ENCODE results near the gene TCF12. TPM values are rescaled to one million over a fixed set of nuclear protein-coding genes. Genes with fewer than 3 reads are reported as not detected.

The TCF12 gene
- total RNA-seq, 1 donor from 2014 or later, result 164 TPM

DNA sequence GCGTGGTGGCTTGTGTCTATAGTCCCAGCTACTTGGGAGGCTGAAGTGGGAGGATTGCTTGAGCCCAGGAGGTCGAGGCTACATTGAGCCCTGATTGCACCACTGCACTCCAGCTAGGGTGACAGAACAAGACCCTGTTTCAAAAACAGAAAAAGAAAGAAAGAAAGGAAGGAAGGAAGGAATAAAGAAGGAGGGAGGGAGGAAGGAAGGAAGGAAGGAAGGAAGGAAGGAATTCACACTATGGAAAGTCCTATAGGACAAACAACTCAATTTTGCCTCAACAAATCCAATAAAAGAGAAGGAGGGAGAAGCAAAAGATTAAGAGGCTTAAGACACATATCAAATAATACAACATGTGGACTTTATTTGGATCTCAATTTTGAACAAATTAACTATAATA lies 16.5 kb upstream of the TCF12 start:
- peaks cover 2% of the 10 kb centered on the region for H3K36me3 Mint-ChIP-seq (ENCODE audit: unreplicated experiment)
- no peak overlapping the region for H3K4me3 Mint-ChIP-seq (ENCODE audit: unreplicated experiment)
- H3K4me1 Mint-ChIP-seq (ENCODE audit: unreplicated experiment), result no peaks in the 10 kb centered on the region
- no peak overlapping the region for H3K27ac Mint-ChIP-seq (ENCODE audit: unreplicated experiment)
- no peak for DNase-seq (ENCODE audit: extremely low spot score, unreplicated experiment)
- H3K27me3 Mint-ChIP-seq (ENCODE audit: unreplicated experiment), result no peaks in the 10 kb centered on the region
- no peaks in the 10 kb centered on the region for H3K9me3 Mint-ChIP-seq (ENCODE audit: unreplicated experiment)
- TF ChIP-seq, protein P1, sequence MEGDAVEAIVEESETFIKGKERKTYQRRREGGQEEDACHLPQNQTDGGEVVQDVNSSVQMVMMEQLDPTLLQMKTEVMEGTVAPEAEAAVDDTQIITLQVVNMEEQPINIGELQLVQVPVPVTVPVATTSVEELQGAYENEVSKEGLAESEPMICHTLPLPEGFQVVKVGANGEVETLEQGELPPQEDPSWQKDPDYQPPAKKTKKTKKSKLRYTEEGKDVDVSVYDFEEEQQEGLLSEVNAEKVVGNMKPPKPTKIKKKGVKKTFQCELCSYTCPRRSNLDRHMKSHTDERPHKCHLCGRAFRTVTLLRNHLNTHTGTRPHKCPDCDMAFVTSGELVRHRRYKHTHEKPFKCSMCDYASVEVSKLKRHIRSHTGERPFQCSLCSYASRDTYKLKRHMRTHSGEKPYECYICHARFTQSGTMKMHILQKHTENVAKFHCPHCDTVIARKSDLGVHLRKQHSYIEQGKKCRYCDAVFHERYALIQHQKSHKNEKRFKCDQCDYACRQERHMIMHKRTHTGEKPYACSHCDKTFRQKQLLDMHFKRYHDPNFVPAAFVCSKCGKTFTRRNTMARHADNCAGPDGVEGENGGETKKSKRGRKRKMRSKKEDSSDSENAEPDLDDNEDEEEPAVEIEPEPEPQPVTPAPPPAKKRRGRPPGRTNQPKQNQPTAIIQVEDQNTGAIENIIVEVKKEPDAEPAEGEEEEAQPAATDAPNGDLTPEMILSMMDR (IDR thresholded peaks at IDR 0.05), result no peak

GRCh38 chr15:56906766-56907165 lies 11.7 kb upstream of the TCF12 start:
- Mint-ChIP-seq H3K4me3 (ENCODE audit: unreplicated experiment) (no peak overlapping the region), H3K36me3 (ENCODE audit: unreplicated experiment) (peaks cover 3% of the 10 kb centered on the region), H3K4me1 (ENCODE audit: unreplicated experiment) (peaks cover 3% of the 10 kb centered on the region), H3K27me3 (ENCODE audit: unreplicated experiment) (no peaks in the 10 kb centered on the region), H3K27ac (ENCODE audit: unreplicated experiment) (no peak overlapping the region), H3K9me3 (ENCODE audit: unreplicated experiment) (no peaks in the 10 kb centered on the region)
- TF ChIP-seq, protein P1 (IDR thresholded peaks at IDR 0.05), result no peak
- DNase-seq (ENCODE audit: extremely low spot score, unreplicated experiment), result no peak

DNA sequence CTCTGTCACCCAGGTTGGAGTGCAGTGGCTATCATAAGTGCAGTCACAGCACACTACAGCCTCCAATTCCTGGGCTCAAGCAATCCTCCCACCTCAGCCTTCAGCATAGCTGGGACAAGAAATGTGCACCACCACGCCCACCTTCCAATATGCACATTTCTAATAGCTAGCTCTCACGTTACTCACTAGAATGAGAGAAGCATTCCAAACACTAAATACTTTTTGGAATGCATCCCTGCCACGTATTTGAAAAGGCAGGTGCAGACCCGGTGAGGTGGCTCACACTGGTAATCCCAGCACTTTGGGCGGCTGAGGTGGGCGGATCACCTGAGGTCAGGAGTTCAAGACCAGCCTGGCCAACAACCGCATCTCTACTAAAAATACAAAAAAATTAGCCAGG lies 7.6 kb upstream of the TCF12 start:
- H3K4me3 Mint-ChIP-seq (ENCODE audit: unreplicated experiment), result no peak overlapping the region
- no peaks in the 10 kb centered on the region for H3K9me3 Mint-ChIP-seq (ENCODE audit: unreplicated experiment)
- peaks cover 4% of the 10 kb centered on the region for H3K36me3 Mint-ChIP-seq (ENCODE audit: unreplicated experiment)
- H3K27me3 Mint-ChIP-seq (ENCODE audit: unreplicated experiment), result no peaks in the 10 kb centered on the region
- DNase-seq (ENCODE audit: extremely low spot score, unreplicated experiment), result no peak
- H3K4me1 Mint-ChIP-seq (ENCODE audit: unreplicated experiment), result peaks cover 16% of the 10 kb centered on the region
- TF ChIP-seq, protein P1 (IDR thresholded peaks at IDR 0.05), result no peak
- no peak overlapping the region for H3K27ac Mint-ChIP-seq (ENCODE audit: unreplicated experiment)

GRCh38 chr15:56913241-56913640 lies 5.2 kb upstream of the TCF12 start:
- Mint-ChIP-seq H3K4me3 (ENCODE audit: unreplicated experiment) (no peak overlapping the region), H3K27me3 (ENCODE audit: unreplicated experiment) (no peaks in the 10 kb centered on the region), H3K27ac (ENCODE audit: unreplicated experiment) (peak overlapping the region; percentile 28), H3K9me3 (ENCODE audit: unreplicated experiment) (no peaks in the 10 kb centered on the region), H3K4me1 (ENCODE audit: unreplicated experiment) (peaks cover 28% of the 10 kb centered on the region), H3K36me3 (ENCODE audit: unreplicated experiment) (peaks cover 7% of the 10 kb centered on the region)
- TF ChIP-seq, protein P1 (IDR thresholded peaks at IDR 0.05), result no peak
- DNase-seq (ENCODE audit: extremely low spot score, unreplicated experiment), result no peak

GRCh38 chr15:56913670-56914069 lies 4.8 kb upstream of the TCF12 start:
- no peak for DNase-seq (ENCODE audit: extremely low spot score, unreplicated experiment)
- peaks cover 28% of the 10 kb centered on the region for H3K4me1 Mint-ChIP-seq (ENCODE audit: unreplicated experiment)
- TF ChIP-seq, protein P1 (IDR thresholded peaks at IDR 0.05), result no peak
- H3K27me3 Mint-ChIP-seq (ENCODE audit: unreplicated experiment), result no peaks in the 10 kb centered on the region
- no peaks in the 10 kb centered on the region for H3K9me3 Mint-ChIP-seq (ENCODE audit: unreplicated experiment)
- H3K4me3 Mint-ChIP-seq (ENCODE audit: unreplicated experiment), result no peak overlapping the region
- peak overlapping the region; percentile 28 for H3K27ac Mint-ChIP-seq (ENCODE audit: unreplicated experiment)
- H3K36me3 Mint-ChIP-seq (ENCODE audit: unreplicated experiment), result peaks cover 7% of the 10 kb centered on the region

Data from osteocyte (in vitro differentiated cells).